Uterus (tissue), 2 donors: ENCODE data around the gene TMC4.

Source experiments
- POLR2A ChIP-seq, 2 donors: fragments of 450-650 bp; IDR thresholded peaks; one replicate each; pipeline ENCODE4 v1.6.1; 2016; ENCODE audit warnings: antibody characterized with exemption in 2 of 2, mild to moderate bottlenecking in 1 of 2, moderate library complexity in 1 of 2
- TF ChIP-seq, protein P1 (sequence below), 4 experiments: fragments of 200-600 bp in 2 of 4; fragments of 450-650 bp in 2 of 4; sonication (generic) in 2 of 4; IDR thresholded peaks; one replicate each; pipeline ENCODE4 v1.5.1; 2016 to 2019; ENCODE audit warnings: antibody characterized with exemption in 4 of 4, mild to moderate bottlenecking in 2 of 4, moderate library complexity in 1 of 4

DNA sequence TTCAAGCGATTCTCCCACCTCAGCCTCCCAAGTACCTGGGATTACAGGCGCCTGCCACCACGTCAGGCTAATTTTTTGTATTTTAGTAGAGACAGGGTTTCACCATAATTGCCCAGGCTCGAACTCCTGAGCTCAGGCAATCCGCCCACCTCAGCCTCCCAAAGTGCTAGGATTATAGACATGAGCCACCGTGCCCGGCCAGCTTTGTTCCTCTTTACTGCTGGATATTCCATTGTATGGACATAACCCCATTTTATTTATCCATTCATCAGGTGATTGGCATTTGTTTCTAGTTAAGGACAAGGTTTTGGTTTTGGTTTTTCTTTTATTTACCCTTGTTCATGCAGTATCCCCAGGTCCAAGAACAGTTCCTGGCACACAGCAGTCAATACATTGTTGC is 23.6 kb upstream of the TMC4 start:
- no peak for TF ChIP-seq POLR2A (IDR thresholded peaks at IDR 0.05)
- TF ChIP-seq, protein P1, sequence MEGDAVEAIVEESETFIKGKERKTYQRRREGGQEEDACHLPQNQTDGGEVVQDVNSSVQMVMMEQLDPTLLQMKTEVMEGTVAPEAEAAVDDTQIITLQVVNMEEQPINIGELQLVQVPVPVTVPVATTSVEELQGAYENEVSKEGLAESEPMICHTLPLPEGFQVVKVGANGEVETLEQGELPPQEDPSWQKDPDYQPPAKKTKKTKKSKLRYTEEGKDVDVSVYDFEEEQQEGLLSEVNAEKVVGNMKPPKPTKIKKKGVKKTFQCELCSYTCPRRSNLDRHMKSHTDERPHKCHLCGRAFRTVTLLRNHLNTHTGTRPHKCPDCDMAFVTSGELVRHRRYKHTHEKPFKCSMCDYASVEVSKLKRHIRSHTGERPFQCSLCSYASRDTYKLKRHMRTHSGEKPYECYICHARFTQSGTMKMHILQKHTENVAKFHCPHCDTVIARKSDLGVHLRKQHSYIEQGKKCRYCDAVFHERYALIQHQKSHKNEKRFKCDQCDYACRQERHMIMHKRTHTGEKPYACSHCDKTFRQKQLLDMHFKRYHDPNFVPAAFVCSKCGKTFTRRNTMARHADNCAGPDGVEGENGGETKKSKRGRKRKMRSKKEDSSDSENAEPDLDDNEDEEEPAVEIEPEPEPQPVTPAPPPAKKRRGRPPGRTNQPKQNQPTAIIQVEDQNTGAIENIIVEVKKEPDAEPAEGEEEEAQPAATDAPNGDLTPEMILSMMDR (IDR thresholded peaks at IDR 0.05): no peak
